ENCODE measurements around the gene PPP1R3A. TPM values are rescaled to one million over a fixed set of nuclear protein-coding genes. Genes with fewer than 3 reads are reported as not detected.
"Not testable (repeated sequence)": the region's sequence is repeated elsewhere in the genome, so short reads cannot be mapped to it uniquely, and the experiment has no call there.

Gene PPP1R3A
- total RNA-seq, 1 donor from 2014 or later, result not detected

DNA sequence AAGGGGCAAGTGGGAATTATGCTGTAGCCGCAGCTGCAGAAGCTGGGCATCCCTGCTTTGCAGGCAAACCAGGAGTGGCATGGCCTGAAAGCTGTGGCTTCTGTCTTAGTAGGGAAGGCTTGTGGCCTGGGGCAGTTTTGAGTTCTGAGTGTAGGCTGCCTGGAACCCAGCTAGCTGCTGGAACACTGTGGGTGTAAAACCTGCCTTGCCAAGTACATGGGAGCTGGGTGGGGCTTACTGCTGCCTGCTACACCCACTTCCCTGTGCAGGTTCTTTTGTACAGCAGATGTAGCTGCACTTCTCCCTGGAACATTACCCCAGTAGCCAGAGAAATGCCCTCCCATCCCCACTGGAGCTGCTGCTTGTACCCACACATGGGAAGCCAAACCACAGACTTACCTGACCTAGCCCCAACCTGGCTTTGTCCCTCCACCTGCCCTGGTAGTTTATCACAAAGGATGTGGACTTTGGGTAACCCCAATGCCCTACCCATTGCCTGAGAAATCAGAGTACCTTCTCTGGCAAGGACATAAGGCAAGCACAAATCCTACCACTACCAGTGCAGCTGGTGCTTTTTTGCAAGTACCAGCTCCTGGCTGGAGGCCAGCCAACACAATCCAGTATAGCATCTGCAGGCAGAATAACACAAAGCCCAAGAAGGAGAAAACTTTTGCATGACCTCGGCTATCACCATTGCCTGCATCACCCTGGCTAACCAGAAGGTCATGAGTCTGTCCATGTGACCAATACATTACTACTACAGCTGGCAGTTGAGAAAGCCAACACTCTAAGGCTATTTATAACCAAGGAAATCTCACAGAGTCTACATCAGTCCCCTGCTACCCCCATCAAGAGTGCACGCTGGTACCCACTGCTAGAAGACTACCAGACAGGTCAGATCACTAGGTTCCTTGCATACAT is 26.5 kb upstream of the PPP1R3A start:
- DNase-seq, result no peak
- Mint-ChIP-seq H3K36me3 (ENCODE audit: unreplicated experiment) (no peaks in the 10 kb centered on the region), H3K4me3 (ENCODE audit: unreplicated experiment) (no peak overlapping the region), H3K4me1 (ENCODE audit: low read depth, unreplicated experiment) (no peaks in the 10 kb centered on the region), H3K9me3 (ENCODE audit: unreplicated experiment) (no peaks in the 10 kb centered on the region), H3K27me3 (ENCODE audit: unreplicated experiment) (no peaks in the 10 kb centered on the region), H3K27ac (ENCODE audit: unreplicated experiment) (no peak overlapping the region)
- TF ChIP-seq CTCF (IDR thresholded peaks at IDR 0.05; ENCODE audit: partially characterized antibody, unreplicated experiment), result no peak

DNA sequence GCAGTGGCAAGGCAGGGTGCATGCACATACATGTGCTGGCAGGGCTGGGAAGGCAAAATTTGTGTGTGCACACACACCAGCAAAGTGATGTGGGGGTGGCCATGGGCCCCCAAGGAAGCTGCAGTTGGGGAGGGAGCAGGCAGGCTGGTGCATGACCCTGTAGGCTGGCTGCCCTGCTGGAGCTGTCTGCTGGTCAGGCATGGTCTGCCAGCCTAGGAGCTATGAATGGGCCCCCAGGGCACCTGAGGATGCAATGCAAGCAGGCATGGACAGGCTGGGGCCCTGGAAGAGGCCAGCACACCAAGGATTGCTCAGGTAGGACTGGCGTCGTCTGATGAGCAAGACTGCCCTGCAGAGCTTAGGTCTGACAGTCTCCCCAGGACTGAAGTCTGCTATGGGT is 18.2 kb upstream of the PPP1R3A start:
- Mint-ChIP-seq H3K27me3 (ENCODE audit: unreplicated experiment) (peaks cover 1% of the 10 kb centered on the region), H3K27ac (ENCODE audit: unreplicated experiment) (no peak overlapping the region), H3K36me3 (ENCODE audit: unreplicated experiment) (peaks cover 12% of the 10 kb centered on the region), H3K9me3 (ENCODE audit: unreplicated experiment) (peaks cover 7% of the 10 kb centered on the region), H3K4me1 (ENCODE audit: low read depth, unreplicated experiment) (no peaks in the 10 kb centered on the region), H3K4me3 (ENCODE audit: unreplicated experiment) (no peak overlapping the region)
- DNase-seq, result no peak
- TF ChIP-seq CTCF (IDR thresholded peaks at IDR 0.05; ENCODE audit: partially characterized antibody, unreplicated experiment), result no peak

DNA sequence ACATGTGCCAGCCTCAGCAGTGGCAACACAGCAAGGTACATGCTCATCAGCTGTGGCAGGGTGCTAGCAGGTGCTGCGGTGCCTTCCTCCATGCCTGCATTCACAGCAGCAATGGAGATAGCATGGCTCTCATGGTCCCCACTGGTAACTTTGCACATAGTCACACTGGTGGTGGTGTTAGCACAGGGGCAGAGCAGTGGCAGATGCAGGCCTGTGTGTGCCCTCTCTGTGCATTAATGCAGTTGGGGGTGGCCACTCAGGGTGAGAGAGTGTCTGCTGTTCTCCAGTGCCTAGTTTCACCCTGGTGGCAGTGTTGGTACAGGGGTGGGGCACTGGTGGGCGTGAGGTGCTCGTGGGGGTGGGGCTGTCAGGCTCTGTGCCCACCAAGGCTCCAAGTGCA is 17.7 kb upstream of the PPP1R3A start:
- DNase-seq, result no peak
- no peak for TF ChIP-seq CTCF (IDR thresholded peaks at IDR 0.05; ENCODE audit: partially characterized antibody, unreplicated experiment)
- Mint-ChIP-seq H3K36me3 (ENCODE audit: unreplicated experiment) (peaks cover 14% of the 10 kb centered on the region), H3K27ac (ENCODE audit: unreplicated experiment) (no peak overlapping the region), H3K4me3 (ENCODE audit: unreplicated experiment) (no peak overlapping the region), H3K27me3 (ENCODE audit: unreplicated experiment) (peaks cover 1% of the 10 kb centered on the region), H3K9me3 (ENCODE audit: unreplicated experiment) (peaks cover 7% of the 10 kb centered on the region), H3K4me1 (ENCODE audit: low read depth, unreplicated experiment) (no peaks in the 10 kb centered on the region)

DNA sequence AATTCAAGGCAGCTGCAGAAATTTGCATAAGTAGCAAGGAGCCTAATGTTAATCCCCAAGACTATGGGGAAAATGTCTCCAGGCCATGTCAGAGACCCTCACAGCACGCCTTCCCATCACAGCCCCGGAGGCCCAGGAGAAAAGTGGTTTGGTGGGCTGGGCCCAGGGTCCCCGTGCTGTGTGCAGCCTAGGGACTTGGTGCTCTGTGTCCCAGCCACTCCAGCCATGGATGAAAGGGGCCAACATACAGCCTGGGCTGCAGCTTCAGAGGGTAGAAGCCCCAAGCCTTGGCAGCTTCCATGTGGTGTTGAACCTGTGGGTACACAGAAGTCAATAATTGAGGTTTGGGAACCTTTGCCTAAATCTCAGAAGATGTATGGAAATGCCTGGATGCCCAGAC is 10.6 kb upstream of the PPP1R3A start:
- not testable (repeated sequence) for H3K27me3 Mint-ChIP-seq (ENCODE audit: unreplicated experiment); DNase-seq; H3K4me1 Mint-ChIP-seq (ENCODE audit: low read depth, unreplicated experiment); H3K27ac Mint-ChIP-seq (ENCODE audit: unreplicated experiment); H3K4me3 Mint-ChIP-seq (ENCODE audit: unreplicated experiment); H3K9me3 Mint-ChIP-seq (ENCODE audit: unreplicated experiment)
- H3K36me3 Mint-ChIP-seq (ENCODE audit: unreplicated experiment), result peaks cover 23% of the 10 kb centered on the region

- Mint-ChIP-seq H3K4me3 (ENCODE audit: unreplicated experiment) (no peak overlapping the region), H3K27ac (ENCODE audit: unreplicated experiment) (no peak overlapping the region), H3K4me1 (ENCODE audit: low read depth, unreplicated experiment) (no peaks in the 10 kb centered on the region), H3K36me3 (ENCODE audit: unreplicated experiment) (peaks cover 15% of the 10 kb centered on the region), H3K9me3 (ENCODE audit: unreplicated experiment) (peaks cover 4% of the 10 kb centered on the region), H3K27me3 (ENCODE audit: unreplicated experiment) (no peaks in the 10 kb centered on the region)
- no peak for DNase-seq
- TF ChIP-seq CTCF (IDR thresholded peaks at IDR 0.05; ENCODE audit: partially characterized antibody, unreplicated experiment), result no peak
These were observed 9.3 kb upstream of the PPP1R3A start for GRCh38 chr7:113928112-113928511.
